Right lobe of liver (tissue), 4 donors: ENCODE data around the gene FAM163A.

Source experiments
- CTCF ChIP-seq, 4 donors: fragments of 200-600 bp in 3 of 4; fragments of 450-650 bp in 1 of 4; IDR thresholded peaks; one replicate each; pipeline versions ENCODE4 v1.5.1 to v1.8.0; 2016 to 2022; ENCODE audit warnings: antibody characterized with exemption in 4 of 4, mild to moderate bottlenecking in 2 of 4
- POLR2A ChIP-seq: fragments of 450-650 bp; IDR thresholded peaks from one replicate; pipeline ENCODE4 v1.6.1; 2017; ENCODE audit warnings: antibody characterized with exemption, mild to moderate bottlenecking
- donor health status: DM: no; HTN: no; CAD: no.
- donor health status: DM: no; HTN: no; CAD: no.
- donor health status: DM: no; HTN: yes; CAD: no.

- no peak for TF ChIP-seq POLR2A
- no peak for TF ChIP-seq CTCF (IDR thresholded peaks at IDR 0.05)
Observed at GRCh38 chr1:179767177-179767581, 24.1 kb downstream of the FAM163A start.
